ENCODE measurements around the gene SPDL1.

The SPDL1 gene, protein sequence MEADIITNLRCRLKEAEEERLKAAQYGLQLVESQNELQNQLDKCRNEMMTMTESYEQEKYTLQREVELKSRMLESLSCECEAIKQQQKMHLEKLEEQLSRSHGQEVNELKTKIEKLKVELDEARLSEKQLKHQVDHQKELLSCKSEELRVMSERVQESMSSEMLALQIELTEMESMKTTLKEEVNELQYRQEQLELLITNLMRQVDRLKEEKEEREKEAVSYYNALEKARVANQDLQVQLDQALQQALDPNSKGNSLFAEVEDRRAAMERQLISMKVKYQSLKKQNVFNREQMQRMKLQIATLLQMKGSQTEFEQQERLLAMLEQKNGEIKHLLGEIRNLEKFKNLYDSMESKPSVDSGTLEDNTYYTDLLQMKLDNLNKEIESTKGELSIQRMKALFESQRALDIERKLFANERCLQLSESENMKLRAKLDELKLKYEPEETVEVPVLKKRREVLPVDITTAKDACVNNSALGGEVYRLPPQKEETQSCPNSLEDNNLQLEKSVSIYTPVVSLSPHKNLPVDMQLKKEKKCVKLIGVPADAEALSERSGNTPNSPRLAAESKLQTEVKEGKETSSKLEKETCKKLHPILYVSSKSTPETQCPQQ

DNA sequence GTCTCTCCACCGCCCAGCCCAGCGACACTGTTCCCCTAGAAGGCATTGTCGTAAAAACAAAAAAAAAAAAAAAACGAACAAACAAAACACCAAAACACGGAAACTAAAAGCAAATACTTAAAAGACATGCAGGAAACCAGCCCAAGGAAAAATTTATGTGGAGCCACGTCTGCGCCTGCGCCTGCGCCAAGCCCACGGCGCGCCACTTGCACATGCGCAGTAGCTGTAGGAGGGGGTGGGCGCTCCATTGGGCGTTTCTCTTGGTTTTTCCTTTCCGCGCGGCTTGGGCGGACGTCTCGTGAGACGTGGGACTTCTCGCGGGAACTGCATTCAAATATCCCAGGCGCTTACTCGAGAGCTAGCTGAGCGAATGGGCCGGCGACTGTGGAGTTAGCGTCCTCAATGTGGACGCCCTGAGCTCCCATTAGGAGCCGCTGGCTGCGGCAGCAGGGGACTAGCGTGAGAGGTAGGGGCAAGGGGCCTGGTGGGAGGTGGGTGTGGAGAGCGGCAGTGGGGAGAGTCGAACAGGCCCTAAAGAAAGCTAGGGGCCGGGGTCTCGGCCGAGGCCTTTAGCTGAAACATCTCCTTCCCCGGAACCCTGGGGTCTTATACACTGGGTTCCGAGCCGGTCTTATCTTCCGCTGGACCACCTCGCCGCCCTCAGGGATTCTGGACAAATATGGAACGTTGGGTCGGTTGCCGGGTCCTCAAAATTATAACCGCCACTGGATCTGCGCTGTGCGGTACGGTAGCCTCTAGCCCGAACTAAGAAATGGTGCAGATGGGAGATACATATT lies at the start of gene SPDL1:
TSS of gene SPDL1 (plus strand) at position 350 of the 797 bp plus-strand sequence. CDS start 4,644 bp downstream, outside the sequence.
- FAIRE-seq (peak; percentile 88), DNase-seq (ENCODE audit: low spot score) (peak; percentile 94)

DNA sequence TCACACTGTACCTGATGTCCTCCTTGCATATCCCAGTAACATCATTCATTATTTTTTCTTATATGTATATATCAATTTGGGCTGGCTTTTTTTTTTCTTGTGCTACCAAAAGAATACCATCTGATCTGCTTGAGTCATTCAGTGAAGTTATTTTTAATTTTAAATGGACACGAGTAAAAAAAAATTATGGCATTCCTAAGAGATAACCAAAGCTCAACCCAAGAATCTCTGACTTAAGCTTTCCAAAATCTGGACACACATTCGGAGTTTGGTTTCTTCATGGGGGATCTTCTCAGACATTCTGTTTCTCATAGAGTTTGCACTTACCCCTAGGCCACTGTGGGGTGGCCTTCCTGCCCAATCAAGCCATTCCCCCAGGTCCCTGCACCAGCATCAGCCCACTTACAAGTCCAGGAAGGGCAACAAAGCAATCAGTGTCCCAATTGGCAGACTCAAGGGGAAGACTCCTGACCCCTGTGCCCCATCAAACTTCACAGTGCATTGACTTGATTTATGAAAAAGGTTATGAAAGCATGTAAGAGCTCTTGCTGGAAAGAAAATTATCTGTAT lies 49.2 kb upstream of the SPDL1 start:
- FAIRE-seq = no peak

DNA sequence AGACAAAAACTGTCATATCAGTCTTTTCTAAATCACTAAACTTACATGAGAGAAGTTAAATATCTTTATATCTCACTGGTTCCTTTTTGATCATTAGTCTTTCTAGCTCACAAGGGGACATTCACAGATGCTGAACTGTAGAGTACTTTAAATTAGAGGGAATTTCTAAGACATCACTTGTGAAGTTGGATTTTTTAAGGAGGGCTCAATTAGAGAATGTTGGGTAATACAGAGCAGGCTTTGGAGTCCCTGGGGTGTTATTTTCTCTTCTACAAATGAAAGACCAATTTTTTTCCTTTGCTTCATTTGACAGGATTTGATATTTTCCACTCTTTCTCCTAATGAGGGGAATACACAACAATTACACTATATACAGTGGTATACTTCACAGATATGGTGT lies 48.6 kb upstream of the SPDL1 start:
- no peak for DNase-seq (ENCODE audit: low spot score)
- FAIRE-seq = no peak

More for the DNA sequence above, 49.2 kb upstream of the SPDL1 start:
- no peak for DNase-seq (ENCODE audit: low spot score)

DNA sequence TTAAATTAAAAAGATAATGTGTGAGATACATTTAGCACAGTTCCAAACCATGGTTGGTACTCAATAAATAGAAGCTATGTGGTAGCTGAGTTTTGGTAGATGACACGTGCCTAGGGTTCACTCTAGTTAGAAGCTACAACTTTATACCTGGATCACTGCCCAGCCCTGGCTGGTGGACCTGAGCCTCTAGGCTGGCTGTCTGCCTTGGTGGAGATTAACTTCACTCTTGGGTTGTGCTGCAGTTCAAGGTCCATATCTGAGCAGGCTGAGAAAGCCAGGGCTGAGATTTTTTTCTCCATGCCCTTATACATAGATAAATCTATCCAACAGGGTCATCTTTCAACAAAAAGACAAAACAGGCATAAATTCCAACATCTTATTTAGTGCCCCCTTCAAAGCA lies 44.6 kb upstream of the SPDL1 start:
- no peak for FAIRE-seq
- DNase-seq (ENCODE audit: low spot score) = no peak

DNA sequence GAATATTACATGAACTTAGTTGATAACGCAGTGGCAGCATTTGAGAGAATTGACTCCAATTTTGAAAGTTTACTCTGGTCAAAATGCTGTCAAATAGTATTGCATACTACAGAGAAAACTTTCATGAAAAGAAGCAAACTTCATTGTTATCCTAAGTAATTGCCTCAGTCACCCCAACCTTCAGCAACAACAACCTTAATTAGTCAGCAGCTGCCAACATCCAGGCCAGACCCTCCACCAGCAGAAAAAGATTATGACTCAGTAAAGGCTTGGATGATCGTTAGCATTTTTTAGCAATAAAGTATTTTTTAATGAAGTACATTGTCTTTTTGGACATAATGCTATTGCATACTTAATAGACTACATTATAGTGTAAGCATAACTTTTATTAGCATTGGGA lies 40.8 kb upstream of the SPDL1 start:
- FAIRE-seq = no peak
- no peak for DNase-seq (ENCODE audit: low spot score)

DNA sequence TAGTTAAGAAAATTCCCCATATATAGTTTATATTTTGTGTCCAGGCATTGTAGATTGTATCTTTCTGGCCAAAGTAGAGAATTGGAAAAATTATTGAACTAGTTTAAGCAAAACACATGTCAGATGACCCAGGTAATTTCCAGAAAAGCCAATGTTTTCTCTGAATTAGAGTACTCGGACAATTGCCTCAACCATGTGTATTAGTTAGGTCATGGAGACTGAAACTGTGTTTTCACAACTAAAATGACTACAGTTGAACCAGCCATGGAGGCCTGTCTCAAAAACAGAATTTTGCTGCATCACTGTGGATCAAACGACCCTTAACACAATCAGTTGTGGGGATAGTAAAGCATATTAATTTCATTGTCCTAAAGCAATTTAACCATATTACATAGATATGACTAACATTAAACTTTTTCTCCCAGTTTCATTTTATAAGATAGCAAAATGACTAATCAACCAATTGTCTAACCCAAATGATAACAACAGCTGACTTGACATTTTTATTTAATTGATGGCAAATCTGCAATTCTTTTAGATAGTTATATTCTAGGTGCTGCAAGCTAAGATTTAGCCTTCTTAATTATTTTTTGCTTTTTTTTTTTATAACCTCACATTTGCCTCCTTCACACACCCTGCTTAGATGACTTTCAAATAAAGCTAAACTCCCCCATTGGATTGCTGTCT lies 39.2 kb upstream of the SPDL1 start:
- FAIRE-seq (no peak), DNase-seq (ENCODE audit: low spot score) (no peak)

DNA sequence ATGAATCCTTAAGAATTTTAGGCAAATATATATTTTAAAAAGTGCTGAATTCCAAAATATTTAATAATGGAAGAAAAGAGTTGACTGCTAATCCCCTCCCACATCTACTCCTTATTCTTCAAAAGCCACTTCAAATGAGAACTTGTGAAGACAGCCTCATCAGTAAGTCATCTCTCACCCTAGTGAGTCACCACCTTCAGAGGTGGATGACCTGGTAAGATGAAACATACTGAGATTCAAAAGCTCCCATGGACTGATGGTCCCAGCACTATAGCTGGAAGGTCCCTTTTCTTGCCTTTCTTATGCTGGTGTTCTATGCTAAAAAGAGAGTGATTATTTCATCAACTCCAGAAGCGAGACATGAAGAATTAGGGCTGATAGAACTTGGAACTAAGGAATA lies 37.8 kb upstream of the SPDL1 start:
- DNase-seq (ENCODE audit: low spot score) (peak; percentile 53), FAIRE-seq (peak; percentile 2)

DNA sequence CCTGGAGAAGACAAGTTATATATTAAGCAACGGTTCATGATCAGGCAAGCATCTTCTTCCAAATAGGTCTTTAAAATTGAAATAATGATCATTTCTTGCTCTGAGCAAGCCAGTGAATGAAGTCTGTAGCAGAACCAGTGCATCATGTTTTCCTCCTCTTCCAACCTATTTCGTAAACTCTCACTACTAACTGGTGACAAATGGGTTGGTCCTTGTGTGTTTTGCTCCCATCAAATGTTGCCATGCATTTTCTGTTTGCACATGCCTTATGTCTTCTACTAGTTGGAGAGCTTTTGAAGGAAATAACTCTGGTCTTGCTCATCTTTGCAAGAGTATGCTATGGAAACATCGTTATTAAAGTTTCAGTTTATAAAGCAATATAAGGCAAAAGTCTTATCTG lies 37.2 kb upstream of the SPDL1 start:
- FAIRE-seq (no peak), DNase-seq (ENCODE audit: low spot score) (no peak)

DNA sequence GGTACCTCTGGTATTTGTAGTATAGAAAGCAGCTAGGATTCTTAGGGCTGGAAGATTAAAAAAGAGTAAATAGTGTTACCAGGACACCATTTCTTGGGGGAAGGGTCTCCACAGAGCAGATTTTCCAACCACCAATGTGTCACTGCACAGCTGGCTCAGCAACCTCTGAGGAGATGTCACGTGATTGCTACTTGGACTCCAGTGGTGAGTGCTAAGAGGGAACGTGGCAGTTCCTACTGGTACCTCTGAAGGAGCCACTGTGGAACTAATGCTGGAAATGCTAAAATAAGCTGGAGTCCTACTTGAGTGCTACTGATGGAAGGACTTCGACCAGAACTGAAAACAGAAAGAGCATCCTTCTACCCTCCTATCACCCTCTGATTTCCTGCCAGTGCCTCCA lies 36.1 kb upstream of the SPDL1 start:
- DNase-seq (ENCODE audit: low spot score) (no peak), FAIRE-seq (no peak)

DNA sequence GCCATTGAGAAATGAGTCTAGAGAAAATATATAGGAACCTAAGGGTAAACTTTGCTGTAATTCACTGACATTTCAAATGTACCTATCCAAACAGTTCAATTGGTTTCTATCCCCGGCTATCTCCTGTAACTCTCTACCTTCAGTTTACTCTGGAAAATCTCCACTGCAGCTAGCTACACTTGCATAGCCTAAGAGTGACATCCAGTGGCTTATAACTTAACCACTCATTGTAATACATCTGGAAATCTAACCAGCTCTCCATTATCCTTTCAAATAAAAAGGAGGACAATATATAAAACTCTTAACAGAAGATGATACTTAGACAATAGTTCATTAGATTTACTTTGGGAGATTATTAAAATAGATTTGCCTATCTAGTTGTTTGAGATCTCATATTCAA lies 35.3 kb upstream of the SPDL1 start:
- FAIRE-seq (peak; percentile 62), DNase-seq (ENCODE audit: low spot score) (peak; percentile 42)

DNA sequence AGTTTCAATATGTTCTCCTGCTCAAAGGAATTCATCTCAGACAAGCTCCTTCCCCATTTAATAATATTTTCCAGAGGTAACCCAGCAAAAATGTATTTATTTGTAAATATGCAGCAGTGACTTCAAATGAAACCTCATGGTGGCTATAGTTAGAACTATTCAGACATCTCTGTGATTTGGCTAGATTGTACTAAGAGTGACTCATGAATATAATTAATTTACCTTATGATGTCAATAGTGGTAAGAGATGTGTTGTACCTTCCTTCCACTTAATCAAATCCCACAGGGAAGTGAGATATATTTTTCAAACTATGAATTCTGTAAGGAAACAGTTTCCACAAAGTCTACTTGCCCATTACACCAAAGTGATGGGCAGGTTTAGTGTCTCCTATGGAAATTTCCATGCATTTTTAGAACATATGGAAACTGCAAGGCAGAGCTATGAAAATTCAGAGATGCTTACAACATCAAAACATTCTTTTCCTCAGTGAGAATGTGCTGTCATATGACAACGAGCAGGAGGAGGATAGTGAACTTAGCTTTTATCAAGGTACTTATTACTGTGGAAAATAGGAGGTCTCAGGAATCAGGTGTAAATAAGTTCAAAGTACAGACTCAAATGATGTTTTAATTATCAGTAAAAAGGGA lies 34.0 kb upstream of the SPDL1 start:
- FAIRE-seq (no peak), DNase-seq (ENCODE audit: low spot score) (no peak)

DNA sequence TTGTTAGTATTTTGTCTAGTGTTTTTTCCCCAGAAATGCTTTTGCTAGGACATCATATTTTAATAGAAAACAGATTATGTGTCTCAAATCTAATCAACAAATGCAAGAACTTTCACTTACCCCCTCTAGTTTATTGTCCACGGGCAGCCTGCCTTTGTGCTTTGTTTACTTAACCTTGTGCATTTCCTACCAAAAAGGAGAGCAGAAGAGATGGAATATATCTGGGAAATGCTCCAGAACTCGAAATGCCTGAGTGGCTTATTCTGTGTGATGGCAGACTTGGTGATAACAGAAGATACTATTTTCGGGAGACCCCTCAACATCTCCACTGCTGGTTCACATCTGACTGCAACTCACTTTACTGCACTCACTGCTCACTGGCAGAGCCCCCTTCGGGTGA lies 33.3 kb upstream of the SPDL1 start:
- FAIRE-seq = no peak
- no peak for DNase-seq (ENCODE audit: low spot score)

DNA sequence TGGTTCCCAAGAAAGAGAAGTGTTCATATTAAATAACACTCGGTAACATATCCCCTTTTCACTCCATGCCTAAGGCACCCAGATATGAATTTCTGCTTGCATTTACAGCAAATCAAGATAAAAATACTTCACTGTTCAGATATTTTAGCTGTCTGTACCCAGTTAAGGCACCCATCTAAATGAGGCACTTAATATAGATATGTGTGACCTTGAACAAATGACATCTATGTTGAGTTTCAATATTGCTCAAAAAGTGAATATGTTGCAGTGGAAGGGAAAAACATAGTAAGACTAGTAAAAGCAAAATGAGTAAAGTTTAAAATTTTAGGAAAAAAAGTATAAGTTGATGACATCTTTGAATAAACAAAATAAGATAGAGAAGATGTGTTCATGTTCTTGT lies 32.4 kb upstream of the SPDL1 start:
- DNase-seq (ENCODE audit: low spot score) (no peak), FAIRE-seq (no peak)

DNA sequence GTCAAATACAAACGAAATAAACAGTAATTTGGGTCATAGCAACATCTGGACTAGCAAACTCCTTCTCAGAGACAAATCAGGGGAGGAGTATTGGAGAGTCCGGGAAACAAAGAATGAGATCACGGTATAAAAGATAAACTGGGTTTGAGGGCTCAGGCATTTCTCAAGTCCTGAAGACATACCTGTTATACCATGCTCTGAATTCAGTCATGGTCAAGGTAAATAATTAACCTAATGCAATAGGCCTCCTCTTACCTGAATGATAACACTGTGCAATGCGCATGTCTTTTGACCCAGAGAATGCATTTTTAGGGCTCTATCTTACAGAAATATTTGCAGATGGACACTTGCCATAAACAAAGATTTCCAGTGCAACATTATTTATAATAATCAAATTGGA lies 31.9 kb upstream of the SPDL1 start:
- FAIRE-seq (no peak), DNase-seq (ENCODE audit: low spot score) (no peak)

DNA sequence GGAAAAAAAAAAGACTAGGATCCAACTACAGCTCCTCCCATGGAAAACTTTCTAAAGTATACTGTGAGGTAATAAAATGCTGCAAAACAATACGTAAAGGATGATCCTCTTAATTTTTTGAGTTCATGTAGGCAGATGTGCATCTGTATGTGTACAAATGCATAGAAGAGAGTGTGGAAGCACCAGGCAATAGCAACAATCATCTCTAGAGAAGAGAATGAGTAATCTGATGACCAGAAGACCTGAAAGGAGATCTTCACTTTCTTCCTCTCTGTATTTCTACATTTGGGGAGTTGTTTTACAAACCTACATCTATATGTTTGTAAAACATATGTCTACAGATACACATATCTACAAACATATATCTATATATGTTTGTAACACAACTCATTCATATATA lies 29.3 kb upstream of the SPDL1 start:
- DNase-seq (ENCODE audit: low spot score) (no peak), FAIRE-seq (no peak)

DNA sequence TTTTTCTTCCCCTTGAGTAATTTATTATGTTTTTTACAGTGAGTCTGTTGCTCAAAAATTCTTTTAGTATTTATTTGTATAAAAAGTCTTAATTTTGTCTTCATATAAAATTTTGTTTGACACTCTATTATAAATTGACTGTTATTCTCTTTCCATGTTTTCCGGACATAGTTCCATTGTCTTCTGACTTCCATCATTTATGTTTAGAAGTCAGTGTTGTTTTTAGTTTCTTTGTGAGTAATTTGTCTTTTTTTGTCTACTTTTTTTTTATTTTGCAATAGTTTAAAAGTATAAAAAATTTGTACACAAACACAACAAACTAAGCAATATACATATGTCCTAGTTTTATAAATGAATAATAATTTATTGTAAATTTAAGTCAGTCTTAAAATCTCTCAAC lies 25.7 kb upstream of the SPDL1 start:
- DNase-seq (ENCODE audit: low spot score) = no peak
- peak; percentile 64 for FAIRE-seq

DNA sequence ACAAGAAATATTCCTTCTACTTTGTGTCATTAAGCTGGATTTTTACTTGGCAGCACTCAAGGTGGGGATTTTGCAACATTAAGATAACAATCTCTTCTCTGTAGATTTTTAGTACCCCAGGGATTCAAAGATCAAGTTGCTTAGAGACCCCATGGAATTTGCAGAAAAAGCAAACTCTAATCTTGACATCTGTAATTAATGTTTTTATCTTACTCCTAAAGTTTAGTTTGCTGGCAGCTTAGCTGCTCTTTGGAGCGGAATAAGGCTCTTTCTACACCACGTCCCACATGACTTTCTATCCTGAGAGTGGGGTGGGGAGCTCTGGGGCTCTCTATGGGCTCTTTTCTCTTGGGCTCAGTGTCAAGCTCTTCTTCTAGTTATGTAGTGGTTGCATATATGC lies 21.7 kb upstream of the SPDL1 start:
- FAIRE-seq (no peak), DNase-seq (ENCODE audit: low spot score) (no peak)

DNA sequence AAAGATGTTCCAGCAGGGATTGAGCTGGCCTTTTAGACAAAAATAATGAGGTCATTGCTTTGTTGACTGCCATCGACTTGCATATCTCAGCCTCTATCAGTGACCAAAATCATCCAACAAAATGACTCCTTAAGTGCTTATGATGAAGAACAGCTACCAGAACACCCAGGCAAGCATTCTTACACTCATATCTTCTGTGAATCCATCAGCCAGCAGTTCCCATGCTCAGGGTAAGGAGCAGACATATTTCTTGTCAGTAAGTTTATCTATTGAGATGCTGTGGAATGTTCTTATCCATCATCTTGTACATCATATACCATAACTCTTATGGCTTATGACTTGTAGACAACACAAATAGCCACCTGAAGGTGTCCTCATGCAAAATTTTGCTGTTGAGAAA lies 20.2 kb upstream of the SPDL1 start:
- FAIRE-seq (no peak), DNase-seq (ENCODE audit: low spot score) (no peak)

DNA sequence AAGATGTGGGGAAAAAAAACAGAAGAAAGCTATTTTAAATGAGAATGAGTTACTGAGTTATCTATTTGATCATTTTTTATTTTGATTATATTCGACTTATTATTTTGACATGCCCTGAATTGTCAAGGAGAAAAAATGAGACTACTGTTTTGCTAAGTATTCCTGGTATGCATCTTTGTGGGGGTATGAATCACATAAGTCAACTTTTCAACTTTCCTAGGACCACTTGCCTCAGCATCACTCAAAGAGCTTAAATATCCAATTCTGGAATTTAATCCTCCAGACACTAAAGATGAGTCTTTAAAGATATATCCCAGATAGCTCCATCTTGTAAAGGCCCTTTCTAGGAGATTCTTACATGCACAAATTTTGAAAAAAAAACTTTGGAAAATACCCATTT lies 17.4 kb upstream of the SPDL1 start:
- FAIRE-seq = no peak
- DNase-seq (ENCODE audit: low spot score) = no peak

DNA sequence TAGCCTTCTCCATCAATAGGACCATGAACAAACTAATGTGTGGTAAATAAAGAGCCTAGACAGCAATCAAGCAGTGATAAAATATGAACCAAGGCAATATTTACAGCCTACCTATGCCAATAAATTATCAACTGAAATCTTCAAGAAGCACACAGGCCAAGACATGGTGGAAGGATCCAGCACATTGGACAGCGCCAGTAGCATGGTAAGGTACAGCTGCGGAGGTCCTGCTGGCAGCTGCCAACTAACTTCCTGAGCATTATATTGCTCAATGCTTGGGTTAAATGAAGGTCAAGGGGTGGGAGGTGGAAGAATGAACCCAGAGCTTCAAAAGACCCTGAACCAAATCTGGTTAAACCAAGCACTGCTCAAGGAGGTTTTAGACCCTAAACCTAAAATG lies 16.5 kb upstream of the SPDL1 start:
- FAIRE-seq (no peak), DNase-seq (ENCODE audit: low spot score) (no peak)

DNA sequence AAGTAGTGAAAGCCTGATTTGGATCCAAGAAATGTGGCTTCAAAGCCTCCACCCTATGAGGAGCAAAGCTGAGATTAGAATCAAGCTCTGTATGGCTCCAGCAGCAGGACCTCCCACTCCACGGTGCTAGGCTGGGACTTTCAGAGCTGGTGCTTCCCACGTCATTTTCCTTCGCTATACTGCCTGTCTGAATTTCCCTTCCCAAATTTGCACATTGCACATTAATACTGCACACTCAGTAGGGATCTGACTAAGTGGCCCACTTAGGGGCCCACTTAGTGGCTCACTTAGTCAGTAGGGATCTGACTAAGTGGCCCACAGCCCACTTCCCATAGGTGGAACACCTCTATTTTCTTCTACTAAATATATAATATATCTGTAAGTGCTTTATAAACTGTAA lies 14.1 kb upstream of the SPDL1 start:
- DNase-seq (ENCODE audit: low spot score) = no peak
- no peak for FAIRE-seq

Measured in RCC 7860 (cell line).